GM18867 (cell line): ENCODE results near the gene RECQL.
"Not testable (repeated sequence)": the region's sequence is repeated elsewhere in the genome, so short reads cannot be mapped to it uniquely, and the experiment has no call there.

Source experiments
- ATAC-seq: cut with Tn5 transposase; IDR thresholded peaks from one replicate; pipeline ENCODE4 v1.9.1; 2021; ENCODE audit warnings: mild to moderate bottlenecking, moderate library complexity; ENCODE audit not compliant: unreplicated experiment

RECQL gene

DNA sequence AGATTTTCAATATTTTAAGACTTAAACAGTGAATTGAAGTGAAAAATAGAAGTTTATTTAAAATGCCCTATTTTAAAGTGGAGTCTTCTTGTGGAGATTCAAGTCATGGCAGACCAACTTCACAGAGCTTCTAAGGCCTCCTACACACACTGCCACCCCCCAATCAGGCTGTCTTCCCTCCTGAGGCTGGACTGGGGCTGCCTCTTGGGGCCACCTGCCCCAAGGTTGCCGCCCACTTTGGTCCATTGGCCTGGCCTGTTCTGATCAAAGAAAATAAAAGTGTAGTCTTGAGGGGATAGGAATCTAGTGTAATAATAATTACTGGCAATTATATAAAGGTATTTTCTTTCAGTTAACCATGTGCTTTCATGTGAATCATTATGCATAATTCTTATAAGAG lies 1.4 kb upstream of the RECQL start:
- no peak for ATAC-seq

DNA sequence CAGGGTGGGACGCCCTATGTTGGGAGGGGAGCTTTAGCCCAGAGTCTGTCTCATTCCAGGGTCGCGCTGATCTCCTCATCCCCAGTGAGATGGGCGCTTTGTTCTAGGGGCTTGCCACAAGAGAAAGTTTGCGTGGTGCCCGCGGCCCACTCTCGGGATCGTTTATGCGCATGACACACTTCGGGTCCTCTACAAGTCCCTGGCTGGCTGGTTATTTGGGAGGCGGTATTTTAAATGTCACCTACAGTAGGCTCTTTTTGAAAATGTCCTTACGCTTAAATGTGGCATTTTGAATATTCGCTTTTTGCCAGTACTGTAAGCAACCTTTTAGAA lies 695 bp upstream of the RECQL start:
- ATAC-seq, result peak; percentile 9

DNA sequence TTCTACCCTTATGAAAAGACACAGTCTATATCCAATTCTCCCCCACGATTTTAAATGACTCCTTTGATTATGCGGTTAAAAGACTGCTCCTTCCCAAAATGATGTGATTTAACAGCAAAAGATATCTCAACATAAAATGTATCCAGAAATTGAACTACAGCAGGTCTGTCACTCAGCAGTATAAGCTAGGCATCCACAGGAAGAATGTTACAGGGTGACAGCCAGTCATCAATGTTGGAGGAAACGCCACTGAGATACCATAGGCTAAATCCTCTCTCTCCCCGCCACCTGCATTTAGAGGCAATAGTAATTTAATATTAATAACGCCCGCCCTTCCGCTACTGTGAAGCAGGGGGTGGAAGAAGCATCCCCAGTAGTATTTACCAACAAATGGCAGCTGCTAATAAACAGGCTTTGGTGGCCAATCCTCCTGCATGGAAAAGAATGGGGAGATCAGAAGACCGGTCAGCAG lies 613 bp downstream of the RECQL start:
- no peak for ATAC-seq

DNA sequence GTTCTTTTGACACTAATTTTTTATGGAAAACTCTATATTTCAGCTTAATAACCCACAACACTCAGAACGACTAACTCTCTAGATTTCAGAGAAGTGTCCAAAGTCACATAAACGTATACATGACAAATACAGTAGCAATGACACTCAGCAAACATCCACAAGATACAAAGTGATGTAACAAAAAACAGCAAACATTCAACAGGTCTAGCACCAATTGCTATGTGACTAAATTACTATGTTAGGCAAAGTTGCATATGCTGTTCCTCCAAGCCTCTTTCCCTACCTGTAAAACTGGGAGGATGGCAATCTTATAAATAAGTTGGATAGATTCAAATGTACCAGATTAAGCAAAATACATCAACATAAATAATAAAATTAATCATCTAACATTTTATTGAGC lies 1.7 kb downstream of the RECQL start:
- no peak for ATAC-seq

DNA sequence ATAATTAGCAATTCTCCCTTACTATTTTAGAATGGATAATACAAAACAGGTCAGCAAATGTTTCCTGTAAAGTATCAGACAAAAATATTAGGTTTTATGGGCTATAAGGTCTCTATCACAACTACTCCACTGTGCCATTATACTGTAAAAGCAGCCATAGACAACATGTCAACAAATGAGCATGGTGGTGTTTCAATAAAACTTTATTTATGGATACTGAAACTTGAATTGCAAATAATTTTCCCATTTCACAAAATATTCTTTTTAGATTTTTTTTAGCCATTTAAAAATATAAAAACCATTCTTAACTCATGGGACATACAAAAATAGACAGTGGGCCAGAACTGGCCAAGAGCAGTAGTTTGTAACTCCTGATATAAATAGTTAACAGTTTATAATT lies 15.4 kb downstream of the RECQL start:
- ATAC-seq, result no peak

DNA sequence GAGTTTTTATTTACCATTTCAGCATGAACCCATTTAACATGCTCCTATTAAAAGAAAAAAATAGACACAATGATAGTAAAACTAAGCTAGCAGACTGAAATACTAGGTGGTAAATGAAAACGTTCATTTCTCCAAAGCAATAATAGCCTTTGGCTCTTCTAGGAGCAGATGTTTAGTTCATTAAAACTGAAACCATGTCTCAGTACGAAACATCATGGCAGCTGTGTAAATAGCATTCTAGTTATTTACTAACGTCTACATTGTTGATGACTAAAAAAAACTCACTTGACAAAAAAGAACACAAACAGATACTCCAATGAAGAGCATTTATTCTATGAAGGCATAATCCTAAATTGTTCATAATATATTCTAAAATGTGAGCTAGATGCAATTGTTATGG lies 17.9 kb downstream of the RECQL start:
- ATAC-seq, result no peak

DNA sequence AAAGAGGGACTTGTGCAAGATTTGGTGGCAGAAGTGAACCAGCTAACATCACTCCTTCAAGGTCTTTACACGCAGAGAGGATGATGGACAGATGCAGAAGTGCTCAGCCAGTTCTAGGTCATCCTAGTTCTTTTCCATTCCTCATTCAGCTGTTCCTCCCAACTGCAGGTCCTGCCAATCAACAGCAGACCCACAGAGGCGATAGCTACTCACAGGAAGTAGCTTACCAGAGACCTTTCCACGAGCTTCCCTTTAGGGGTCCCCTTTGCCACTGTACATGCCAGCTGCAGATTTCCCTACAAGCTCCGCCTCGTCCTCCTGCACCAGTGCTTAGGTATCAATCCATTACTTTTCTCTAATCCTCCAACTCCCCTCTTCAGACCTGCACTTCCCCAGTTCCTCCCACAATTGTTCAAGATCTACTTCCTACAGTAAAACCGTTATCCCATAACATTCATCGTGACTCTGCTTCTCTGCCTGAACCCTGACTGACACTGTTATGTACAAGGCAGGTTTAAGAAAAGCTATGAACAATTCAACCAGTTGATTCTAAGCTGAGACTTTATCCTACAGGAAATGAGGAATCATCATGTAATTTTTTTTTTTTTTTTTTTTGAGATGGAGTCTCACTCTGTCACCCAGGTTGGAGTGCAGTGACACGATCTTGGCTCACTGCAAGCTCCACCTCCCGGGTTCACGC lies 22.5 kb downstream of the RECQL start:
- no peak for ATAC-seq

DNA sequence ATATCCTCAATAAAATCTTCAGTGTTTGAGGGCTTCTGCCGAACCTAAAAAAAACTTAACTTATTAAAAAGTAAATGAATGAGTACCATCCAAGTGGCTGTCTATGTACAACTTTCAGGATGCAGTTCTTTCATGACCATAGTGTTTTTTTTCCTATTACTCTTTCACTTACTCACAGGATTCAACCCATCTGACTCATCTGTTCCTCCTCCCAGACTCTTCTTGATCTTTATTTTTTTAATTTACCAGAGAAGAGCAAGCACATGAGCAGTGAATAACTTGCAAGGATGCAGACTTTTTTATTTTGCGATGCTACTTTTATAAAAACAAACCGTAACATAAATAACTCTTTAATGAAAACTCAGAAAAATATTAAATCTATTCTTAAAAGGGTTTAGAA lies 24.5 kb downstream of the RECQL start:
- no peak for ATAC-seq

DNA sequence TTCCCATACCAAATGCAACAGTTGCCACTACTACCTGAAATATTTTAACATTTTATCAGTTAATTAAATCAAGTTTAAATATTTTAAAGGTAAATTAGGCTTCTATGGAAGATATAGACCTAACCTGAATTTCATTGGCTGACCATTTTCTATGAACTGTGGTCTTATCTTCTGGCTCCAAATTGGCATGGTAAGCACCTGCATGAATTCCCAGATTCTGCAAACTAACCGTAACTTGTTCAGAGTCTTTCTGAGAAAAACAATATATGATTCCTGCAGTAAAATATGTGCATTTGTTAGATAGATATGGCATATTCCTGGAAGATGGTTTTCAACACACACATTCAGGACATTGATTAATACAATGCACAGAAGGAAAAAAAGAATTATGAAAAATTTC lies 25.9 kb downstream of the RECQL start:
- ATAC-seq, result no peak

DNA sequence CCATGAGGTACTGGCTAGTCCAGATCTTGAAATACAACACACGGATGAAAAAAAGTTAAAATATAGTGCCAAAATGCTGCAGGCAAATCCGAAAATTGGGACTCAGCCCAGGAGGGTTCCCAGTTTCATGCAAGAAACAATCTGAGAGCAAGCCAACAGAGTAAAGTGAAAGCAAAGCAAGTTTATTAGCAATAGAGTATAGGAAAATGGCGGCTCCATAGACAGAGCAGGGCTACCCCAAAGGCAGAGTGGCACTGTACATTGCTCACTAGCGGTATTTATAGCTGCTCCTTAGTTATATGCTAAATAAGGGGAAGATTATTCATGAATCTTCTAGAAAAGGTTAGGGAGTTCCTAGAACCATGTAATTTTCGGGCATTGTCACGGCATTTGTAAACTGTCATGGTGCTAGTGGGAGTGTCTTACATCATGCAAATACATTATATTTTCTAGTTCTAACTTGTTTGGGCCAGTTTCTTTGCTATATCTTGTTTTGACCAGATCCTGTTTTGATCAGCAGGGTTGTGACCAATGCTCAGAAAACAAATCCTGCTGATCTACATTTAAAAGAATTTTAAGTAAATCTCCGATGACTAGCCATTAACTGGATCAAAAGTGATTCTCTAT lies 29.1 kb downstream of the RECQL start:
- ATAC-seq, result no peak

DNA sequence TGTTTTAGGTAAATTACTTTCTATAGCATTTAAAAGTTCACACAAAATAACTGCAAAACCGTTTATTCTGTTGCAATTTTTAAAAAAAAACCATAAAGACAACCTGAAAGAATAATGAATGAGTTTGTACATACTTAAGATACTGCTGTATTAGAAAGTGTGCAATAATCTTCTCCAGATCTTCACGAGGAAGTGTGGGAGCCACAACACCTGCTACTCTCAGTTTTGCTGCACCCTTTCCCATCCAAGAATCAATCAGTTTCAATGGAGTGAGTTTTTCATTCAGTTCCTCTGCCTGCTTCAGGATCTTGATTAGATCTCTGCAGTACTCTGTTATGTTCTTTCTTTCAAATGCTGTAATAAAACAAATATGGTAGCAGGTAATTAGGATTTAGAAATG lies 30.1 kb downstream of the RECQL start:
- no peak for ATAC-seq

DNA sequence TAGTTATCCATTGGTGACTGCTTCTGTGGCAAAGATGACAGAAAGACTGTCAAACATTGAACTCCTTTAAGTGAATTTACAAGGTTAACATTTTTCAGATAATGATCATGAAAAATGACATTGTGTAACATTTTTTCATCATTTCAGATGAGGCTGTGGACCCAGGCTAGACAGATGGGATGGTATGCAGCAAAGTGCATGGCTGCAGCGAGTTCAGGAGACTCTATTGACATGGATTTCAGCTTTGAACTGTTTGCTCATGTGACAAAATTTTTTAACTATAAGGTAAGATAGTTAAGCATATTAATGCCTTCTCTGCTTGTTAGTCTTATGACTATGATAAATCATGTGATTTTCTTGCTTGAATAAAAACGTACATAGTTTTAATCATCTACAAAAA lies 34.1 kb downstream of the RECQL start:
- ATAC-seq, result not testable (repeated sequence)

DNA sequence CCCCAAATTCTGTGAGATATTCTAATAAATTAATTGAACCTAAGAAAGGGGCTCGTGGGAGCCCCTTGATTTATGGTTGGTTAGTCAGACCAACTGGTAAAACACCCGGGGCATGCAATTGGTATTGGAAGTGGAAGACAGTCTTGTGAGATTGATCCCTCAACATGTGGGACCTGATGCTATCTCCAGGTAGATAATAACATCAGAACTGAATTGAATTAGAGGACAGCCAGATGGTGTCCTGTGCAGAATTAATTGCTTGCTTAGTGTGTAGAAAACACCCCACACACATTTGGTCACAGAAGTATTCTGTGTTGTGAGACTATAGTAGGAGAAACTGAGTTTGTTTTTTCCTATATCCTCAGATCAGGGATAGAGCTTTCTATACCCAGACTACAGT lies 42.0 kb downstream of the RECQL start:
- no peak for ATAC-seq

DNA sequence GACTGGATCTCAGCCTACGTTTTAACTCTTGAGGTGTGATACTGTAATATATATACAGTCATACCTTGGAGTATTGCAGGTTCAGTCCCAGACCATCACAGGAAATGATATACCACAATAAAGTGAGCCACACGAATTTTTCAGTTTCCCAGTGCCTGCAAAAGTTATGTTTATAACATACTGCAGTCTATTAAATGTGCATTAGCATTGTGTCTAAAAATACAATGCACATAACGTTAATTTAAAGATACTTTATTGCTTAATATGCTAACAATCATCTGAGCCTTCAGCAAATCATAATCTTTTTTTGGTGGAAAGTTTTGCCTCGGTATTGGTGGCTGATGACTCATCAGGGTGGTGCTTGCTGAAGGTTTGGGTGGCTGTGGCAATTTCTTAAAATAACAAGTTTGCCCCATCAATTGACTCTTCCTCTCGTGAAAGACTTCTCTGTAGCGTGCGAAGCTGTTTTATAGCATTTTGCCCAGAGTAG lies 45.1 kb downstream of the RECQL start:
- ATAC-seq, result no peak

DNA sequence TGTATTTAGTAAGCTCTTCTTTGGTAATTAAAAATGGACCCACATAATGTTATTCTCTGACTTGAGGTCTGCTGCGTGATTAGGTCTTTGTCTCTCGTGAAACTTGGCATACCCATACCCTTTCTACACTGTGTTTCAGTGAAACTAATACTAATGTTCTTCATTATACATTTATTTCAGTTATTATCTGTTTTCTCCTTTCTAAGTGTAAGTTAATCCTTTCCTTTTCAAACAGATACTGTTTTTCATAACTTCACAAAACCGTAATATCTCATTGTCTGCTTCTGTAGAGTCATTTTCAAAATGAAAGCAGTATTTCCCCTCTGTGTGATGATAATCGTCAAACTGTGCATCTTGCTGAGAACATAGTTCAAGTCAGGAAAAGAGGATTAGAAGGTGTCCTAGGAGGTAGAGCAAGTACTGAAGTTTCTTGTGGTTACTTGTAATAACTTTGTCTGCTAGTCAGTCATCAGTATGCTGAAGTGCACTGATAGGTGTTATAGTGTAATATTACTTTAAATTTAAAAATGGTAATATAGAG lies 48.1 kb downstream of the RECQL start:
- peak; percentile 89 for ATAC-seq

DNA sequence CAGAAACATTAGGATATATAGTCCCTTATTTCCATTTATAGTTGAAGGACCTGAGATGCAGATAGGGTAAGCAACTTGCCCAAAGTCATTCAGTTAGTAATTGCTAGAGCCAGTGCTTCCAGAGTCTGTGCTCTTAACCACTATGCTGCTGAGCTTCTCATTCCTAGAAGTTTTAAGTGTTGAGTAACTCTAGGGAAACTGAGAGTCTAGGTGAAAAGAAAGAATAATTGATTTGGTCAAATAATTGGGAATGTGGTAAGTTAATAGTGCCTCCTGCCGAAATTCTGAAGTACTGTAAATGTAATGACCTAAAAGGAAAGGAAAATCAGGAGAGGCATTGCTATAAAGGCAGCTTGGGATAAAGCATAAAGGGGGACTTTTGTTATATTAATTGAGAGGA lies 49.9 kb downstream of the RECQL start:
- ATAC-seq, result no peak

DNA sequence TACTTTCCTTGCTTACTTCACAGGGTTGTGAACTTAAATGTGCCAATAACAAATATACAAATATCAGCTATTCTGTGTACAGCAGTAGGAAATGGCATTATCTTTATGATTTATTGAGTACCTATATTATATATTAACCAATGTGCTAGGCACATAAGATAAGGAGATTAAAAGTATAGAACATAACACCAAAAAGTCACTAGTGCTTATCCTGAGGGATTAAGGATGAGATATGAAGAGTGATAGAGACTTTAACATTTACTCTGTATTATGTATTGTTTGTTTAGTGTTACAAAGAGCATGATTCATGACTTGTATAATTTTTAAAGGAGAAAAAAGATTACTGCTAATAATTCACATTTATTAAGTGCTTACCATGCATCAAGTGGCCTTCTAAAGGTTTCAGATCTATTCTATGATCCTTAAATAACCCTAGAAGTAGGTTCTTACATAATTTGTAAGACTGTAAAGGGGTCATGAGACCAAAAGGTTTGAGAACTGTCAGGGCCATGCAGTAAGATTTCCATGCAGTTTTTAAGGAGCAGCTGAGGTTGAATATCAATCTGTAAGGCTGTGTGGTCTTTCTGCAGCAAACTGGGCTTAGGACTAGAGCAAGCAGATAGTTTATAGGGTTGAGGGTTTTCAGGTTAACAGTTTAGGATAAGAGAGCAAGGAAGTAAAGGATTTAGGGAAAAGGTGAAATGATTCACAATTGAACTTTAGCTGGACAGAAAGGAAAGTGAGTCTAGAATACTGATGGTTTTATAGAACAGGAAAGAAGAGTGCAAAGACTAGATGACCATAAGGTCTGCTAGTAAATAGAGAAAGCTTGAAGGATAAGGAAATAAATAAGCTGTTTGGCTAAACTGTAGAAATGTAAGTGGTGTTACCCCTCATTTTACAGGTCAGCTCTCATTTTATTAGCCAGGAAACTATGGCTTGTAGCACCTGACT lies 57.0 kb downstream of the RECQL start:
- ATAC-seq, result no peak

DNA sequence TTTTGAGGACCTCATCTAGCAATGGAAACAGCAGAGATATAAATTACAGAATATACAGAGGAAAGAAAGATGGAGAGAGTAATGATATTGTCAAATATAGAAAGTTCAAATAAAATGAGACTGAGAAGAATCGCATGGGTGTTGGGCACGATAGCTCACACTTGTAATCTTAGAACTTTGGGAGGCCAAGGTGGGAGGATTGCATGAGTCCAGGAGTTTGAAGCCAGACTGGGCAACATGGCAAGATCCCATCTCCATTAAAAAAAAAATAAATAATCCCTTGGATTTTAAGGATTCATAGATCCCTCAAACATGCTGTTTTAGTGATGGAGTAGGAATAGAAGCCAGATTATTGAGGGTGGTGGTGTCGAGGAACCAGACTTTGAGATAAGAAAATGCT lies 62.1 kb downstream of the RECQL start:
- no peak for ATAC-seq

DNA sequence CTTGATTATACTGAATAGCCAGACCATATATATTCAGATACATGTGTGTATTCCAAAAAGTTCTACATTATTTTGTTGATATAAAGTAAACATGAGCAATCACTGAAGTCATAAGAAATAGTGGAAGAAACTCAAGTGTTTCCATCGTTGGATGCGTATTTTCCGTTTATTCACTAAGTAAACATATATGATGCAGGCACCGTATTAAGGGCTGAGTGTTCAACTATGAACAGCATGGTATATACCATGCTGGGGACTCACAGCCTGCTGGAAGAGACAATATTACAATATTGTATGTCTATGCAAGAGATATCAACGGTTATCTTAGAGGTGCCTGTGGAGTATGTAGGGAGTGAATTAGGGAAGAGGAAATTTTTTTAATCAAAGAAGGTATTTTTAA lies 62.8 kb downstream of the RECQL start:
- ATAC-seq, result no peak

DNA sequence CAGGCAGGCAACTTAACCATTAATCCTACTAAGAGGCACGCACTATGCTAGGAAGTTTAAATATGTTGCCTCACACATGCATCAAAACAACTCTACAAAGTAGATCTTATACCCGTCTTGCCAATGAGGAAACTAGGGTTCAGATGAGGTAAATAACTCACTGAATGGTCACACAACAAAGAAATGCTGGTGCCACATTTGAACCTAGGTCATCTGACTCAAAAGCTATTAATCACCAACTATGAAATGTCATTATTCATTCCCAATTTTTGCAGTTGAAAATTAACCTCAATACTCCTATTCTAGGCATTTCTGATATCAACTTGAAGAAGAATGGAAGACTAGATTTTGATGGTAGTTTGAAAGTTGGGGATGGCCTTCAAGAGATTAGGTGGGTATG lies 66.7 kb downstream of the RECQL start:
- no peak for ATAC-seq

DNA sequence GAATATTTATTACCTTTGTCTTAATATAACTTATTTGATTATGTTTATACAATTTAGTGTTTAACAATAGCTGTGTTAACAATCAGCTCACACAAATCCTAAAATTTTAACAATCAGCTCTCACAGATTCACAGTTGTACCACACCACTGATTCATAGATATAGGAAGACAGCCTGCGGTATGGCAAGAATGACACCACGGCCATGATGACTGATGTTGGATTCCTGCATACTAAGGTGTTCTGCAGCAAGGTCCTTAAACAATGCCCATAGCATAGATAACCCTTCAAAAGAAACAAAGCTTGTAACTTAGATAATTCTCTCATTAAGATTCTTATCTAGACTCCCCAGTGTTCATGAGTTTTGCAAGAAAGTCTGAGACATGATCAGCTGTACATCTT lies 67.9 kb downstream of the RECQL start:
- no peak for ATAC-seq
